HepG2 (cell line): Measurements from ENCODE around the gene SEPHS2. TPM values are rescaled to one million over a fixed set of nuclear protein-coding genes. Genes with fewer than 3 reads are reported as not detected.

Source experiments
- AKAP8 ChIP-seq: sonication (generic); formaldehyde crosslinking; IDR thresholded peaks from 2 replicates; pipeline ENCODE4 v1.5.1; 2020; ENCODE audit warnings: mild to moderate bottlenecking, missing genetic modification reagents
- BCL6 ChIP-seq: IDR thresholded peaks from 2 replicates; pipeline ENCODE4 v1.6.1; 2016; ENCODE audit warnings: missing genetic modification reagents, missing compliant biosample characterization
- MXD4 ChIP-seq: IDR thresholded peaks from 2 replicates; pipeline ENCODE4 v1.6.1; 2016; ENCODE audit warnings: mild to moderate bottlenecking, missing biosample characterization, missing genetic modification reagents
- SOX13 ChIP-seq, 3 experiments: fragments of 450-650 bp in 1 of 3; sonication (generic) in 1 of 3; formaldehyde crosslinking in 1 of 3; IDR thresholded peaks in 2 of 3; conservative IDR thresholded peaks in 1 of 3; 2 replicates each; pipeline versions ENCODE4 v1.5.0 to v1.6.1; 2016 to 2020; ENCODE audit warnings: antibody characterized with exemption in 1 of 3, mild to moderate bottlenecking in 1 of 3, missing compliant biosample characterization in 1 of 3, missing genetic modification reagents in 1 of 3, moderate library complexity in 1 of 3
- TAF15 ChIP-seq: fragments of 200-400 bp; formaldehyde crosslinking; IDR thresholded peaks from one replicate; pipeline ENCODE4 v1.6.1; 2018; ENCODE audit warnings: mild to moderate bottlenecking, low read depth, low read length; ENCODE audit not compliant: poor library complexity, severe bottlenecking
- ZFP36L1 ChIP-seq: sonication (generic); formaldehyde crosslinking; IDR thresholded peaks from 2 replicates; pipeline ENCODE4 v1.8.0; 2022; ENCODE audit warnings: mild to moderate bottlenecking, missing genetic modification reagents, moderate library complexity
- ZNF124 ChIP-seq: sonication (generic); formaldehyde crosslinking; IDR thresholded peaks from 2 replicates; pipeline ENCODE4 v1.4.0; 2020; ENCODE audit warnings: missing genetic modification reagents
- ZNF225 ChIP-seq: sonication (generic); formaldehyde crosslinking; IDR thresholded peaks from 2 replicates; pipeline ENCODE4 v1.4.0; 2020; ENCODE audit warnings: mild to moderate bottlenecking, missing genetic modification reagents
- ZNF432 ChIP-seq: sonication (generic); formaldehyde crosslinking; IDR thresholded peaks from 2 replicates; pipeline ENCODE4 v1.5.0; 2020; ENCODE audit warnings: missing genetic modification reagents, mild to moderate bottlenecking, borderline replicate concordance
- ZNF468 ChIP-seq: sonication (generic); formaldehyde crosslinking; IDR thresholded peaks from 2 replicates; pipeline ENCODE4 v1.8.0; 2022; ENCODE audit warnings: mild to moderate bottlenecking, moderate library complexity, missing genetic modification reagents
- ZSCAN29 ChIP-seq: sonication (generic); formaldehyde crosslinking; conservative IDR thresholded peaks from 2 replicates; pipeline ENCODE4 v1.4.0; 2020; ENCODE audit warnings: mild to moderate bottlenecking, missing genetic modification reagents
- polyA plus RNA-seq, 8 experiments: library from polyadenylated mRNA; depleted of rRNA in 3 of 8; stranded (reverse) in 7 of 8; unstranded in 1 of 8; fragments of >200 nt; fragmentation: Illumina TruSeq in 4 of 8; extraction: Trizol in 4 of 8; gene quantifications; 2 replicates each; pipeline versions ENCODE4 v1.2.1 to v1.2.3, GENCODE V29; 2011 to 2016; ENCODE audit warnings: low read depth in 4 of 8, missing spikeins in 1 of 8, mixed read lengths in 1 of 8; ENCODE audit not compliant: insufficient read depth in 1 of 8
- total RNA-seq, 5 experiments: library from RNA; depleted of rRNA; stranded (reverse); fragments of >200 nt; fragmentation: Illumina TruSeq; extraction: Trizol; gene quantifications; 2 replicates each; pipeline ENCODE4 v1.2.3, GENCODE V29; 2016; ENCODE audit warnings: low read depth in 1 of 5
- TF ChIP-seq, protein P1 (sequence below): sonication (generic); formaldehyde crosslinking; IDR thresholded peaks from 2 replicates; pipeline ENCODE4 v1.5.0; 2020; ENCODE audit warnings: missing genetic modification reagents, mild to moderate bottlenecking, borderline replicate concordance
- TF ChIP-seq, protein P2 (sequence below): sonication (generic); formaldehyde crosslinking; IDR thresholded peaks from one replicate; pipeline ENCODE4 v1.5.1; 2020; ENCODE audit warnings: mild to moderate bottlenecking, missing genetic modification reagents; ENCODE audit errors: not compliant biosample characterization
- TF ChIP-seq, protein P3 (sequence below): sonication (generic); formaldehyde crosslinking; IDR thresholded peaks from 2 replicates; pipeline ENCODE4 v1.4.0; 2020; ENCODE audit warnings: missing genetic modification reagents

Gene SEPHS2
- total and polyA plus RNA-seq, 2 of the 13 experiments (the other 11 are each of a cell fraction or from before 2014, with no cell fraction given) = 20.7 to 127 TPM

DNA sequence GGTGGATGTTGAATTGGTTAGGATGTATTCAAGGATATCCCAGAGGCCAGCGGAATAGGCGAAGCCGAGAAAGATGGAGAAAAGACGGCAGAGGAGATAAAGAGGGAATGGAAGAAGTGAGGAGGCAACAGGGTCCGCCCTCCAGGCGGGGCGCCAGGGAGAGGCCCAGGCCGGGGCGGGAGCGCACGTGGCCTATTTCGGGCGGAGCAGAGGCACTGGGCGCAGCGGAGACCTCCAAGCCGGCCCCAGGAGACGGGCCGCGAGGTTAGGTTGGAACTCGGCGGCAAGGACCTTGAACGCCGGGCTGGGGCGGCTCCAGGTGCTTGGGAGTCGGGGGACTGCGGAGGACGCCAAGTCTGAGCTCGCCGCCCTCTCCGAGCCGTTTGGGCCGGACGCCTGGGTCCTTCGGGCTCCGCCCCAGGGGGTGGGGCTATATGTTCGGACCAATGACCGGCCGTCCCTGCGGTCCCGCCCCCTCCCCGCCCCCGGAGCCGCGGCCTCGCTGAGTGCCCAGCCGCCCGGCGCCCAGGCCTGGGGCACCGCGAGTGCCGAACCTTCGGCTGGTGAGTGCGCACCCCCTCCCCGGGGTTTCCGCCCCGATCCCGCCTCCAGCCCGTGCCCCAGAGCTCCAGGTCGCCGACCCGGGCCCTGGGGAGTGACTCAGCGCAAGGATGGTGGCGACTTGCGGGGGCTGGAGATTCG, 38.4 kb downstream of the SEPHS2 start, which contains the start of gene ZNF771 (continued):
- TF ChIP-seq ZNF432 (no peak), ZNF124 (CRISPR knock-in tag) (peak; percentile 81; the same call in 1 of the 2 replicates), MXD4 (peak; percentile 98), TAF15 (no peak), ZNF225 (CRISPR knock-in tag) (no peak), ZFP36L1 (peak; percentile 60; the same call in 1 of the 2 replicates), ZNF468 (no peak; the same call in 1 of the 2 replicates), SOX13 (IDR thresholded peaks at IDR 0.05) (no peak; the same call in 1 of the 2 replicates), SOX13 (CRISPR knock-in tag; conservative IDR thresholded peaks at IDR 0.05 in 1 of 2, IDR thresholded peaks at IDR 0.05 in 1 of 2) (peak in 1 of 2 experiments; percentile 45; a peak in 2 of 4 replicates), BCL6 (peak; percentile 40), AKAP8 (CRISPR knock-in tag) (0 out of 2 replicates have a peak, but pooled peaks have one; percentile 29), ZSCAN29 (peak; percentile 55)
- TF ChIP-seq, protein P1, sequence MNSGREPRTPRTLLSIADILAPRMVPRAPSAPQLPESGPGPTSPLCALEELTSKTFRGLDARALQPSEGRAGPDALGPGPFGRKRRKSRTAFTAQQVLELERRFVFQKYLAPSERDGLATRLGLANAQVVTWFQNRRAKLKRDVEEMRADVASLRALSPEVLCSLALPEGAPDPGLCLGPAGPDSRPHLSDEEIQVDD (CRISPR knock-in tag) = 0 out of 2 replicates have a peak, but pooled peaks have one; percentile 13
- TF ChIP-seq, protein P2, sequence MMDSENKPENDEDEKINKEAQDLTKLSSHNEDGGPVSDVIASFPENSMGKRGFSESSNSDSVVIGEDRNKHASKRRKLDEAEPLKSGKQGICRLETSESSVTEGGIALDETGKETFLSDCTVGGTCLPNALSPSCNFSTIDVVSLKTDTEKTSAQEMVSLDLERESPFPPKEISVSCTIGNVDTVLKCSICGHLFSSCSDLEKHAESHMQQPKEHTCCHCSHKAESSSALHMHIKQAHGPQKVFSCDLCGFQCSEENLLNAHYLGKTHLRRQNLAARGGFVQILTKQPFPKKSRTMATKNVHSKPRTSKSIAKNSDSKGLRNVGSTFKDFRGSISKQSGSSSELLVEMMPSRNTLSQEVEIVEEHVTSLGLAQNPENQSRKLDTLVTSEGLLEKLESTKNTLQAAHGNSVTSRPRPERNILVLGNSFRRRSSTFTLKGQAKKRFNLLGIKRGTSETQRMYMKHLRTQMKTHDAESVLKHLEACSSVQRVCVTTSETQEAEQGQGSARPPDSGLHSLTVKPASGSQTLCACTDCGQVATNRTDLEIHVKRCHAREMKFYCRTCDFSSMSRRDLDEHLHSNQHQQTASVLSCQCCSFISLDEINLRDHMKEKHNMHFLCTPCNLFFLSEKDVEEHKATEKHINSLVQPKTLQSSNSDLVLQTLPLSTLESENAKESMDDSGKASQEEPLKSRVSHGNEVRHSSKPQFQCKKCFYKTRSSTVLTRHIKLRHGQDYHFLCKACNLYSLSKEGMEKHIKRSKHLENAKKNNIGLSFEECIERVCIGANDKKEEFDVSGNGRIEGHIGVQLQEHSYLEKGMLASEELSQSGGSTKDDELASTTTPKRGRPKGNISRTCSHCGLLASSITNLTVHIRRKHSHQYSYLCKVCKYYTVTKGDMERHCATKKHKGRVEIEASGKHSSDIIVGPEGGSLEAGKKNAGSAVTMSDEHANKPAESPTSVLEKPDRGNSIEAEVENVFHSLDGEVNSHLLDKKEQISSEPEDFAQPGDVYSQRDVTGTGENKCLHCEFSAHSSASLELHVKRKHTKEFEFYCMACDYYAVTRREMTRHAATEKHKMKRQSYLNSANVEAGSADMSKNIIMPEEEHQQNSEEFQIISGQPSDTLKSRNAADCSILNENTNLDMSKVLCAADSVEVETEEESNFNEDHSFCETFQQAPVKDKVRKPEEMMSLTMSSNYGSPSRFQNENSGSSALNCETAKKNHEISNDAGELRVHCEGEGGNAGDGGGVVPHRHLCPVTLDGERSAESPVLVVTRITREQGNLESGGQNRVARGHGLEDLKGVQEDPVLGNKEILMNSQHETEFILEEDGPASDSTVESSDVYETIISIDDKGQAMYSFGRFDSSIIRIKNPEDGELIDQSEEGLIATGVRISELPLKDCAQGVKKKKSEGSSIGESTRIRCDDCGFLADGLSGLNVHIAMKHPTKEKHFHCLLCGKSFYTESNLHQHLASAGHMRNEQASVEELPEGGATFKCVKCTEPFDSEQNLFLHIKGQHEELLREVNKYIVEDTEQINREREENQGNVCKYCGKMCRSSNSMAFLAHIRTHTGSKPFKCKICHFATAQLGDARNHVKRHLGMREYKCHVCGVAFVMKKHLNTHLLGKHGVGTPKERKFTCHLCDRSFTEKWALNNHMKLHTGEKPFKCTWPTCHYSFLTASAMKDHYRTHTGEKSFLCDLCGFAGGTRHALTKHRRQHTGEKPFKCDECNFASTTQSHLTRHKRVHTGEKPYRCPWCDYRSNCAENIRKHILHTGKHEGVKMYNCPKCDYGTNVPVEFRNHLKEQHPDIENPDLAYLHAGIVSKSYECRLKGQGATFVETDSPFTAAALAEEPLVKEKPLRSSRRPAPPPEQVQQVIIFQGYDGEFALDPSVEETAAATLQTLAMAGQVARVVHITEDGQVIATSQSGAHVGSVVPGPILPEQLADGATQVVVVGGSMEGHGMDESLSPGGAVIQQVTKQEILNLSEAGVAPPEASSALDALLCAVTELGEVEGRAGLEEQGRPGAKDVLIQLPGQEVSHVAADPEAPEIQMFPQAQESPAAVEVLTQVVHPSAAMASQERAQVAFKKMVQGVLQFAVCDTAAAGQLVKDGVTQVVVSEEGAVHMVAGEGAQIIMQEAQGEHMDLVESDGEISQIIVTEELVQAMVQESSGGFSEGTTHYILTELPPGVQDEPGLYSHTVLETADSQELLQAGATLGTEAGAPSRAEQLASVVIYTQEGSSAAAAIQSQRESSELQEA = peak; percentile 71
- TF ChIP-seq, protein P3, sequence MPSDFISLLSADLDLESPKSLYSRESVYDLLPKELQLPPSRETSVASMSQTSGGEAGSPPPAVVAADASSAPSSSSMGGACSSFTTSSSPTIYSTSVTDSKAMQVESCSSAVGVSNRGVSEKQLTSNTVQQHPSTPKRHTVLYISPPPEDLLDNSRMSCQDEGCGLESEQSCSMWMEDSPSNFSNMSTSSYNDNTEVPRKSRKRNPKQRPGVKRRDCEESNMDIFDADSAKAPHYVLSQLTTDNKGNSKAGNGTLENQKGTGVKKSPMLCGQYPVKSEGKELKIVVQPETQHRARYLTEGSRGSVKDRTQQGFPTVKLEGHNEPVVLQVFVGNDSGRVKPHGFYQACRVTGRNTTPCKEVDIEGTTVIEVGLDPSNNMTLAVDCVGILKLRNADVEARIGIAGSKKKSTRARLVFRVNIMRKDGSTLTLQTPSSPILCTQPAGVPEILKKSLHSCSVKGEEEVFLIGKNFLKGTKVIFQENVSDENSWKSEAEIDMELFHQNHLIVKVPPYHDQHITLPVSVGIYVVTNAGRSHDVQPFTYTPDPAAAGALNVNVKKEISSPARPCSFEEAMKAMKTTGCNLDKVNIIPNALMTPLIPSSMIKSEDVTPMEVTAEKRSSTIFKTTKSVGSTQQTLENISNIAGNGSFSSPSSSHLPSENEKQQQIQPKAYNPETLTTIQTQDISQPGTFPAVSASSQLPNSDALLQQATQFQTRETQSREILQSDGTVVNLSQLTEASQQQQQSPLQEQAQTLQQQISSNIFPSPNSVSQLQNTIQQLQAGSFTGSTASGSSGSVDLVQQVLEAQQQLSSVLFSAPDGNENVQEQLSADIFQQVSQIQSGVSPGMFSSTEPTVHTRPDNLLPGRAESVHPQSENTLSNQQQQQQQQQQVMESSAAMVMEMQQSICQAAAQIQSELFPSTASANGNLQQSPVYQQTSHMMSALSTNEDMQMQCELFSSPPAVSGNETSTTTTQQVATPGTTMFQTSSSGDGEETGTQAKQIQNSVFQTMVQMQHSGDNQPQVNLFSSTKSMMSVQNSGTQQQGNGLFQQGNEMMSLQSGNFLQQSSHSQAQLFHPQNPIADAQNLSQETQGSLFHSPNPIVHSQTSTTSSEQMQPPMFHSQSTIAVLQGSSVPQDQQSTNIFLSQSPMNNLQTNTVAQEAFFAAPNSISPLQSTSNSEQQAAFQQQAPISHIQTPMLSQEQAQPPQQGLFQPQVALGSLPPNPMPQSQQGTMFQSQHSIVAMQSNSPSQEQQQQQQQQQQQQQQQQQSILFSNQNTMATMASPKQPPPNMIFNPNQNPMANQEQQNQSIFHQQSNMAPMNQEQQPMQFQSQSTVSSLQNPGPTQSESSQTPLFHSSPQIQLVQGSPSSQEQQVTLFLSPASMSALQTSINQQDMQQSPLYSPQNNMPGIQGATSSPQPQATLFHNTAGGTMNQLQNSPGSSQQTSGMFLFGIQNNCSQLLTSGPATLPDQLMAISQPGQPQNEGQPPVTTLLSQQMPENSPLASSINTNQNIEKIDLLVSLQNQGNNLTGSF (CRISPR knock-in tag) = peak; percentile 27; the same call in 1 of the 2 replicates
